SU-DHL-6 (cell line): Measurements from ENCODE around the gene PPP1R11.

Source experiments
- H2AFZ ChIP-seq: fragments of 200-600 bp; sonication (generic); 2 replicates; pipeline ENCODE4 v1.6.1; 2014; ENCODE audit warnings: low read depth, mild to moderate bottlenecking, moderate library complexity, mixed read lengths, antibody characterized with exemption, low read length; ENCODE audit not compliant: severe bottlenecking
- H3F3A ChIP-seq: fragments of 200-600 bp; shearing (Covaris generic); 2 replicates; pipeline ENCODE4 v1.6.0; 2016; ENCODE audit warnings: antibody characterized with exemption, mild to moderate bottlenecking; ENCODE audit not compliant: insufficient read depth
- H3K27ac ChIP-seq: fragments of 200-600 bp; sonication (generic); 2 replicates; pipeline ENCODE4 v1.5.1; 2016; ENCODE audit warnings: low read depth, mild to moderate bottlenecking, low read length, moderate library complexity, mixed read lengths
- H3K27me3 ChIP-seq: fragments of 200-600 bp; sonication (generic), shearing (Covaris generic); 2 replicates; pipeline ENCODE4 v1.6.0; 2014; ENCODE audit warnings: mild to moderate bottlenecking, low read length
- H3K36me3 ChIP-seq: fragments of 200-600 bp; sonication (generic); 2 replicates; pipeline ENCODE4 v1.6.1; 2014; ENCODE audit warnings: mild to moderate bottlenecking, low read length, mixed read lengths
- H3K4me2 ChIP-seq: fragments of 300-600, 200-600 bp; shearing (Covaris generic), sonication (generic); 2 replicates; pipeline ENCODE4 v1.6.0; 2014; ENCODE audit warnings: low read length, low read depth, mild to moderate bottlenecking; ENCODE audit not compliant: poor library complexity, severe bottlenecking
- H3K4me3 ChIP-seq: fragments of 200-600 bp; sonication (generic); 2 replicates; pipeline ENCODE4 v1.5.1; 2014; ENCODE audit warnings: antibody characterized with exemption, low read length, mild to moderate bottlenecking, mixed read lengths; ENCODE audit not compliant: insufficient read depth, poor library complexity, severe bottlenecking
- H3K79me2 ChIP-seq: fragments of 200-600 bp; sonication (generic); 2 replicates; pipeline ENCODE4 v1.6.1; 2014; ENCODE audit warnings: mild to moderate bottlenecking, low read length, moderate library complexity; ENCODE audit not compliant: insufficient read depth
- H3K9ac ChIP-seq: fragments of 200-600 bp; sonication (generic); 2 replicates; pipeline ENCODE4 v1.7.0; 2014; ENCODE audit warnings: mild to moderate bottlenecking, low read length
- H3K9me2 ChIP-seq: fragments of 200-600 bp; sonication (generic); replicated peaks from 2 replicates; pipeline ENCODE4 v1.6.1; 2014; ENCODE audit warnings: low read length; ENCODE audit not compliant: insufficient read depth
- H3K9me3 ChIP-seq: fragments of 200-600 bp; sonication (generic); 2 replicates; pipeline ENCODE4 v1.6.1; 2014; ENCODE audit warnings: low read length, mixed read lengths; ENCODE audit not compliant: insufficient read depth
- H4K20me1 ChIP-seq: fragments of 200-600 bp; sonication (generic); 2 replicates; pipeline ENCODE4 v1.6.1; 2014; ENCODE audit warnings: low read depth, mild to moderate bottlenecking, antibody characterized with exemption, low read length, moderate library complexity, mixed read lengths
- EZH2phosphoT487 ChIP-seq: fragments of 200-600 bp; sonication (generic), shearing (Covaris generic); conservative IDR thresholded peaks from 2 replicates; pipeline ENCODE4 v1.6.1; 2018; ENCODE audit warnings: mild to moderate bottlenecking, antibody characterized with exemption, low read length, moderate library complexity, mixed read lengths
- TF ChIP-seq, protein P1 (sequence below): fragments of 200-600 bp; sonication (generic); IDR thresholded peaks from one replicate; pipeline ENCODE4 v1.5.1; 2017; ENCODE audit warnings: antibody characterized with exemption, mild to moderate bottlenecking, low read length, moderate library complexity; ENCODE audit not compliant: insufficient read depth, poor library complexity, severe bottlenecking

Gene PPP1R11

GRCh38 chr6:30103872-30104179 is 36.8 kb downstream of the PPP1R11 start:
- Histone ChIP-seq H3K4me3 (no peak overlapping the region), H3K27ac (no peak overlapping the region), H3K9ac (peak overlapping the region; percentile 29), H4K20me1 (no peaks in the 10 kb centered on the region), H2AFZ (peak overlapping the region; percentile 83), H3K4me2 (peak overlapping the region; percentile 67), H3K9me2 (no peaks in the 10 kb centered on the region), H3F3A (peaks cover 5% of the 10 kb centered on the region), H3K36me3 (no peaks in the 10 kb centered on the region), H3K79me2 (no peaks in the 10 kb centered on the region), H3K9me3 (no peaks in the 10 kb centered on the region), H3K27me3 (no peaks in the 10 kb centered on the region)
- TF ChIP-seq, protein P1, sequence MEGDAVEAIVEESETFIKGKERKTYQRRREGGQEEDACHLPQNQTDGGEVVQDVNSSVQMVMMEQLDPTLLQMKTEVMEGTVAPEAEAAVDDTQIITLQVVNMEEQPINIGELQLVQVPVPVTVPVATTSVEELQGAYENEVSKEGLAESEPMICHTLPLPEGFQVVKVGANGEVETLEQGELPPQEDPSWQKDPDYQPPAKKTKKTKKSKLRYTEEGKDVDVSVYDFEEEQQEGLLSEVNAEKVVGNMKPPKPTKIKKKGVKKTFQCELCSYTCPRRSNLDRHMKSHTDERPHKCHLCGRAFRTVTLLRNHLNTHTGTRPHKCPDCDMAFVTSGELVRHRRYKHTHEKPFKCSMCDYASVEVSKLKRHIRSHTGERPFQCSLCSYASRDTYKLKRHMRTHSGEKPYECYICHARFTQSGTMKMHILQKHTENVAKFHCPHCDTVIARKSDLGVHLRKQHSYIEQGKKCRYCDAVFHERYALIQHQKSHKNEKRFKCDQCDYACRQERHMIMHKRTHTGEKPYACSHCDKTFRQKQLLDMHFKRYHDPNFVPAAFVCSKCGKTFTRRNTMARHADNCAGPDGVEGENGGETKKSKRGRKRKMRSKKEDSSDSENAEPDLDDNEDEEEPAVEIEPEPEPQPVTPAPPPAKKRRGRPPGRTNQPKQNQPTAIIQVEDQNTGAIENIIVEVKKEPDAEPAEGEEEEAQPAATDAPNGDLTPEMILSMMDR: no peak
- TF ChIP-seq EZH2phosphoT487: no peak

- Histone ChIP-seq H4K20me1 (no peaks in the 10 kb centered on the region), H3K4me2 (no peak overlapping the region), H3K27ac (no peak overlapping the region), H2AFZ (no peak overlapping the region), H3K36me3 (no peaks in the 10 kb centered on the region), H3K4me3 (no peak overlapping the region), H3F3A (peaks cover 5% of the 10 kb centered on the region), H3K9me2 (no peaks in the 10 kb centered on the region), H3K9ac (no peak overlapping the region), H3K27me3 (no peaks in the 10 kb centered on the region), H3K9me3 (no peaks in the 10 kb centered on the region), H3K79me2 (no peaks in the 10 kb centered on the region)
- no peak for TF ChIP-seq EZH2phosphoT487
- TF ChIP-seq, protein P1: no peak
These were observed 37.7 kb downstream of the PPP1R11 start for GRCh38 chr6:30104661-30105060.

- Histone ChIP-seq H3K4me3 (no peak overlapping the region), H3K27ac (no peak overlapping the region), H3F3A (no peaks in the 10 kb centered on the region), H3K79me2 (no peaks in the 10 kb centered on the region), H2AFZ (no peak overlapping the region), H4K20me1 (no peaks in the 10 kb centered on the region), H3K9me2 (no peaks in the 10 kb centered on the region), H3K36me3 (no peaks in the 10 kb centered on the region), H3K9ac (no peak overlapping the region), H3K27me3 (no peaks in the 10 kb centered on the region), H3K4me2 (no peak overlapping the region), H3K9me3 (no peaks in the 10 kb centered on the region)
- no peak for TF ChIP-seq EZH2phosphoT487
- TF ChIP-seq, protein P1: no peak
These were observed 44.4 kb downstream of the PPP1R11 start for GRCh38 chr6:30111266-30111856.
